ENCODE measurements around the gene MINDY2. TPM values are rescaled to one million over a fixed set of nuclear protein-coding genes. Genes with fewer than 3 reads are reported as not detected.
"Not testable (repeated sequence)": the region's sequence is repeated elsewhere in the genome, so short reads cannot be mapped to it uniquely, and the experiment has no call there.

Gene MINDY2
- total and polyA plus RNA-seq, 2 donors (not counting 1 experiment from before 2014, with no cell fraction given): 21.1 to 22.3 TPM

DNA sequence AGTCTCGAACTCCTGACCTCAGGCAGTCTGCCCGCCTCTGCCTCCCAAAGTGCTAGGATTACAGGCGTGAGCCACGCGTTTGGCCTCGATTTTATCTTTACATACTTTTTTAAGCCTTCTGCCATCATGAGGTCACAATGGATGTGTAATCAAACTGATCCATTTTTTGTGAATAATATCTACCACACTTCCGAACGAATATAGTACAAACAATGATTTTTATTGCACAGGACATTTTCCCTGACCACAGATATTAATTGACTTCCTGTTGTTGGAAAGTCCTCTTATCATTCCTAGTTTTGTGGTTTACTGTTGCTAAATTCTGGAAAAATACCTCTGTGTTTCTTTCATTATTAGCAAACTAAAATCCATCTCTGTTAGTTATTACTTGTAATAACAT lies 68.9 kb downstream of the MINDY2 start:
- Histone ChIP-seq H3K9ac (ENCODE audit: insufficient read depth, low read length) (no peak overlapping the region), H3K4me1 (ENCODE audit: control insufficient read depth, extremely low read depth, insufficient read depth, low read length) (no peaks in the 10 kb centered on the region), H3K27me3 (ENCODE audit: control insufficient read depth, insufficient read depth, low read length) (no peaks in the 10 kb centered on the region), H3K4me2 (ENCODE audit: extremely low read depth, insufficient read depth, low read length) (no peak overlapping the region), H4K20me1 (ENCODE audit: control insufficient read depth, extremely low read depth, insufficient read depth, low read length) (no peaks in the 10 kb centered on the region), H3K4me3 (replicated peaks in 1 of 4; ENCODE audit: control extremely low read depth in 1 of 4, insufficient read depth in 1 of 4, low read depth in 3 of 4, low read length in 4 of 4) (no peak overlapping the region), H3K27ac (ENCODE audit: insufficient read depth, low read length) (no peak overlapping the region), H3K9me3 (ENCODE audit: control insufficient read depth, insufficient read depth, low read depth, low read length) (no peaks in the 10 kb centered on the region), H3K79me2 (ENCODE audit: control insufficient read depth, insufficient read depth, low read length) (no peaks in the 10 kb centered on the region), H2AFZ (ENCODE audit: low read length) (no peak overlapping the region), H3K36me3 (ENCODE audit: control insufficient read depth, insufficient read depth, low read length) (no peaks in the 10 kb centered on the region)
- DNase-seq (ENCODE audit: low read depth in 2 of 2): peak; percentile 8 to 45
- TF ChIP-seq EZH2 (IDR thresholded peaks at IDR 0.05; ENCODE audit: low read length, missing control alignments): no peak
- TF ChIP-seq, protein P1, sequence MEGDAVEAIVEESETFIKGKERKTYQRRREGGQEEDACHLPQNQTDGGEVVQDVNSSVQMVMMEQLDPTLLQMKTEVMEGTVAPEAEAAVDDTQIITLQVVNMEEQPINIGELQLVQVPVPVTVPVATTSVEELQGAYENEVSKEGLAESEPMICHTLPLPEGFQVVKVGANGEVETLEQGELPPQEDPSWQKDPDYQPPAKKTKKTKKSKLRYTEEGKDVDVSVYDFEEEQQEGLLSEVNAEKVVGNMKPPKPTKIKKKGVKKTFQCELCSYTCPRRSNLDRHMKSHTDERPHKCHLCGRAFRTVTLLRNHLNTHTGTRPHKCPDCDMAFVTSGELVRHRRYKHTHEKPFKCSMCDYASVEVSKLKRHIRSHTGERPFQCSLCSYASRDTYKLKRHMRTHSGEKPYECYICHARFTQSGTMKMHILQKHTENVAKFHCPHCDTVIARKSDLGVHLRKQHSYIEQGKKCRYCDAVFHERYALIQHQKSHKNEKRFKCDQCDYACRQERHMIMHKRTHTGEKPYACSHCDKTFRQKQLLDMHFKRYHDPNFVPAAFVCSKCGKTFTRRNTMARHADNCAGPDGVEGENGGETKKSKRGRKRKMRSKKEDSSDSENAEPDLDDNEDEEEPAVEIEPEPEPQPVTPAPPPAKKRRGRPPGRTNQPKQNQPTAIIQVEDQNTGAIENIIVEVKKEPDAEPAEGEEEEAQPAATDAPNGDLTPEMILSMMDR (conservative IDR thresholded peaks at IDR 0.05 in 1 of 2, IDR thresholded peaks at IDR 0.05 in 1 of 2; ENCODE audit: low read depth in 1 of 2, low read length in 2 of 2): no peak

DNA sequence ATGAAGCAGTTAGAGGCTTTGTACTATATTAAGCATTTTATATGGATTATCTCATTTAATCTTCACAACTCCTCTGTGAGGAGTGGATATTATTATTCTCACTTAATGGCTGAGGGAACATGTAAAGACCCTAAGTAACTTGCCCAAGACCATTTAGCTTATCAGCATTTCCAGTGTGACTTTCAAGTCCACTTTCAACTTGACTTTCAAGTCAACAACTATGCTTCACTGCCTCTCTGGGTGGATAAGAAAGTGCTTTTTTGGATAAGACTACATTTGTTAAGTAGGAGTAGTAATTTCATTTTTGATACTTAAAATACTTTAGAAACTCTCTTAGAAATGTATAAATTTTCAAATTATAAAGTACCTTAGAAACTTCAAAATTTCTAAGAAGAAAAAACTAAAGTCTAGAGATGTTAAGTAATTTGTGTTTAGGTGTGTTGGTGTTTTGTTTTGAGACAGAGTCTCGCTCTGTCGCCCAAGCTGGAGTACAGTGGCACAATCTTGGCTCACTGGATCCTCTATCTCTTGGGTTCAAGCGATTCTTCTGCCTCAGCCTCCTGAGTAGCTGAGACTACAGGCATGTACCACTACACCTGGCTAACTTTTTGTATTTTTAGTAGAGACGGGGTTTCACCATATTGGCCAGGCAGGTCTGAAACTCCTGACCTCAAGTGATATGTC lies 71.8 kb downstream of the MINDY2 start:
- Histone ChIP-seq H3K27ac (ENCODE audit: insufficient read depth, low read length) (no peak overlapping the region), H3K36me3 (ENCODE audit: control insufficient read depth, insufficient read depth, low read length) (no peaks in the 10 kb centered on the region), H3K4me2 (ENCODE audit: extremely low read depth, insufficient read depth, low read length) (no peak overlapping the region), H3K27me3 (ENCODE audit: control insufficient read depth, insufficient read depth, low read length) (no peaks in the 10 kb centered on the region), H4K20me1 (ENCODE audit: control insufficient read depth, extremely low read depth, insufficient read depth, low read length) (no peaks in the 10 kb centered on the region), H3K9ac (ENCODE audit: insufficient read depth, low read length) (no peak overlapping the region), H3K9me3 (ENCODE audit: control insufficient read depth, insufficient read depth, low read depth, low read length) (no peaks in the 10 kb centered on the region), H3K4me3 (replicated peaks in 1 of 4; ENCODE audit: control extremely low read depth in 1 of 4, insufficient read depth in 1 of 4, low read depth in 3 of 4, low read length in 4 of 4) (no peak overlapping the region), H3K79me2 (ENCODE audit: control insufficient read depth, insufficient read depth, low read length) (no peaks in the 10 kb centered on the region), H3K4me1 (ENCODE audit: control insufficient read depth, extremely low read depth, insufficient read depth, low read length) (no peaks in the 10 kb centered on the region), H2AFZ (ENCODE audit: low read length) (no peak overlapping the region)
- no peak for DNase-seq (ENCODE audit: low read depth in 2 of 2)
- TF ChIP-seq, protein P1 (conservative IDR thresholded peaks at IDR 0.05 in 1 of 2, IDR thresholded peaks at IDR 0.05 in 1 of 2; ENCODE audit: low read depth in 1 of 2, low read length in 2 of 2): no peak
- TF ChIP-seq EZH2 (IDR thresholded peaks at IDR 0.05; ENCODE audit: low read length, missing control alignments): no peak

DNA sequence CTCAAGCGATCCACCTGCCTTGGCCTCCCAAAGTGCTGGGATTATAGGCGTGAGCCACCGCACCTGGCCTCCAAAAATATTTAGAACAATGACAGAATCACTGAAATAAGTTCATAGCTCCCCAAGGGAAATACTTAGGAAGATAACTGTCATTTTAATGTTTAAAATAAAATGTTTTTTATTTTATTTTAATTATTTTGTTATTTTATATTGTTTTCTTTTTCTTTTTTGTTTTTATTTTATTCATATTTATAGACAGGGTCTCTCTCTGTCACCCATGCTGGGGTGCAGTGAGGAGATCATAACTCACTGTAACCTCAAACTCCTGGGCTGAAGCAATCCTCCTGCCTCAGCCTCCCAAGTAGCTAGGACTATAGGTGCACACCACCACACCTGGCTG lies 80.1 kb downstream of the MINDY2 start:
- not testable (repeated sequence) for H3K9me3 ChIP-seq (ENCODE audit: control insufficient read depth, insufficient read depth, low read depth, low read length); H3K27me3 ChIP-seq (ENCODE audit: control insufficient read depth, insufficient read depth, low read length); H3K4me2 ChIP-seq (ENCODE audit: extremely low read depth, insufficient read depth, low read length); H3K36me3 ChIP-seq (ENCODE audit: control insufficient read depth, insufficient read depth, low read length); H3K27ac ChIP-seq (ENCODE audit: insufficient read depth, low read length); H3K4me1 ChIP-seq (ENCODE audit: control insufficient read depth, extremely low read depth, insufficient read depth, low read length); H3K79me2 ChIP-seq (ENCODE audit: control insufficient read depth, insufficient read depth, low read length); H4K20me1 ChIP-seq (ENCODE audit: control insufficient read depth, extremely low read depth, insufficient read depth, low read length); H2AFZ ChIP-seq (ENCODE audit: low read length); H3K9ac ChIP-seq (ENCODE audit: insufficient read depth, low read length); H3K4me3 ChIP-seq (replicated peaks in 1 of 4; ENCODE audit: control extremely low read depth in 1 of 4, insufficient read depth in 1 of 4, low read depth in 3 of 4, low read length in 4 of 4); DNase-seq (ENCODE audit: low read depth in 2 of 2)

All from fibroblast of lung (primary cell).